GM21619 (cell line): ENCODE data around the gene POLK.
"Not testable (repeated sequence)": the region's sequence is repeated elsewhere in the genome, so short reads cannot be mapped to it uniquely, and the experiment has no call there.

ENCODE experiments used
- ATAC-seq: cut with Tn5 transposase; IDR thresholded peaks from one replicate; pipeline ENCODE4 v1.9.1; 2021; ENCODE audit not compliant: unreplicated experiment

POLK gene

GRCh38 chr5:75511435-75512382 lies at the start of gene POLK, which contains the start of gene CERT1:
Gene POLK (plus strand): TSS chr5:75511891.
Gene CERT1 (minus strand): TSS chr5:75511629. CDS start chr5:75511207, 422 bp downstream.
- ATAC-seq, result peak; percentile 78

GRCh38 chr5:75463726-75464125 lies 48.0 kb upstream of the POLK start:
- no peak for ATAC-seq

- no peak for ATAC-seq
Observed at GRCh38 chr5:75465480-75465879, 46.2 kb upstream of the POLK start.

GRCh38 chr5:75466006-75466716 lies 45.5 kb upstream of the POLK start:
- no peak for ATAC-seq

- no peak for ATAC-seq
Observed at GRCh38 chr5:75468593-75468992, 43.1 kb upstream of the POLK start.

- no peak for ATAC-seq
Observed at GRCh38 chr5:75469017-75469416, 42.7 kb upstream of the POLK start.

GRCh38 chr5:75471193-75471592 lies 40.5 kb upstream of the POLK start:
- ATAC-seq, result no peak

- no peak for ATAC-seq
Observed at GRCh38 chr5:75472973-75473372, 38.7 kb upstream of the POLK start.

- ATAC-seq, result no peak
Observed at GRCh38 chr5:75473463-75473862, 38.2 kb upstream of the POLK start.

- no peak for ATAC-seq
Observed at GRCh38 chr5:75475364-75475763, 36.3 kb upstream of the POLK start.

- ATAC-seq, result no peak
Observed at GRCh38 chr5:75481024-75481423, 30.7 kb upstream of the POLK start.

- no peak for ATAC-seq
Observed at GRCh38 chr5:75482482-75482881, 29.2 kb upstream of the POLK start.

- ATAC-seq, result no peak
Observed at GRCh38 chr5:75484605-75485004, 27.1 kb upstream of the POLK start.

GRCh38 chr5:75489847-75490246 lies 21.8 kb upstream of the POLK start:
- ATAC-seq, result not testable (repeated sequence)

- ATAC-seq, result no peak
Observed at GRCh38 chr5:75491621-75492020, 20.1 kb upstream of the POLK start.

GRCh38 chr5:75496026-75496425 lies 15.7 kb upstream of the POLK start:
- no peak for ATAC-seq

- no peak for ATAC-seq
Observed at GRCh38 chr5:75498208-75498777, 13.4 kb upstream of the POLK start.

- ATAC-seq, result not testable (repeated sequence)
Observed at GRCh38 chr5:75498875-75499274, 12.8 kb upstream of the POLK start.

- ATAC-seq, result not testable (repeated sequence)
Observed at GRCh38 chr5:75505112-75505511, 6.6 kb upstream of the POLK start.

GRCh38 chr5:75507841-75508240 lies 3.9 kb upstream of the POLK start:
- ATAC-seq, result no peak

GRCh38 chr5:75509546-75509945 lies 2.1 kb upstream of the POLK start:
- ATAC-seq, result no peak

- ATAC-seq, result no peak
Observed at GRCh38 chr5:75509956-75510355, 1.7 kb upstream of the POLK start.
